ENCODE measurements around the gene PTTG2.

DNA sequence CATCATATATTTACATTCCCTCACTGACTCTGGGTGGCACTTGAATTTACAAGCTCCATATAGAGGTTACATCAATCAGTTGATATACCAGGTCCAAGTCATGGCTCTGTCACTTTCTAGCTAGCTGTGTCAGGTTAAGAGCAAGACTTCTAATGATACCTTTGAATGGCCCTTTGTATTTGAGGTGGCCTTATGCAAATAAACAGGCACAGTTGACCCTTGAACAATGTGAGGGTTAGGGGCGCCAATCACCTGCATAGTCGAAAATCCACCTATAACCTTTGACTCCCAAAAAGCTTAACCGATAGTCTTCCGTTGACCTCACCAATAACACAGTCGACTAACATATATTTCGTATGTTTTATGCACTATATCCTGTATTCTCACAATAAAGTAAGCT, 1.3 kb upstream of the PTTG2 start:
- no peak for TF ChIP-seq POLR2A (IDR thresholded peaks at IDR 0.05)
- TF ChIP-seq, protein P1, sequence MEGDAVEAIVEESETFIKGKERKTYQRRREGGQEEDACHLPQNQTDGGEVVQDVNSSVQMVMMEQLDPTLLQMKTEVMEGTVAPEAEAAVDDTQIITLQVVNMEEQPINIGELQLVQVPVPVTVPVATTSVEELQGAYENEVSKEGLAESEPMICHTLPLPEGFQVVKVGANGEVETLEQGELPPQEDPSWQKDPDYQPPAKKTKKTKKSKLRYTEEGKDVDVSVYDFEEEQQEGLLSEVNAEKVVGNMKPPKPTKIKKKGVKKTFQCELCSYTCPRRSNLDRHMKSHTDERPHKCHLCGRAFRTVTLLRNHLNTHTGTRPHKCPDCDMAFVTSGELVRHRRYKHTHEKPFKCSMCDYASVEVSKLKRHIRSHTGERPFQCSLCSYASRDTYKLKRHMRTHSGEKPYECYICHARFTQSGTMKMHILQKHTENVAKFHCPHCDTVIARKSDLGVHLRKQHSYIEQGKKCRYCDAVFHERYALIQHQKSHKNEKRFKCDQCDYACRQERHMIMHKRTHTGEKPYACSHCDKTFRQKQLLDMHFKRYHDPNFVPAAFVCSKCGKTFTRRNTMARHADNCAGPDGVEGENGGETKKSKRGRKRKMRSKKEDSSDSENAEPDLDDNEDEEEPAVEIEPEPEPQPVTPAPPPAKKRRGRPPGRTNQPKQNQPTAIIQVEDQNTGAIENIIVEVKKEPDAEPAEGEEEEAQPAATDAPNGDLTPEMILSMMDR (IDR thresholded peaks at IDR 0.05): no peak
- no peak for TF ChIP-seq EP300 (IDR thresholded peaks at IDR 0.05)

All from tibial nerve (tissue), 4 donors.